Activated naive CD4-positive, alpha-beta T cell treated with anti-CD3 and anti-CD28 coated beads, Interleukin-2, amount 50 U/mL, for 72 hours (primary cell): ENCODE measurements around the gene WDR7. TPM values are rescaled to one million over a fixed set of nuclear protein-coding genes. Genes with fewer than 3 reads are reported as not detected.

ENCODE experiments used
- ATAC-seq, 2 donors: fragments of 150-1000 bp; cut with Tn5 transposase; 2 replicates each; pipeline ENCODE4 v1.10.0; 2021; ENCODE audit warnings: mild to moderate bottlenecking in 2 of 2, moderate library complexity in 2 of 2
- DNase-seq, 2 donors: peaks; one replicate each; pipeline ENCODE4 v3.0.0; 2021 to 2022; ENCODE audit warnings: low spot score in 2 of 2
- H3K27ac Mint-ChIP-seq, 2 donors: one replicate each; pipeline ENCODE4 v1.8.0; 2022; ENCODE audit warnings: mild to moderate bottlenecking in 2 of 2, mixed read lengths in 2 of 2
- H3K36me3 Mint-ChIP-seq, 2 donors: one replicate each; pipeline ENCODE4 v1.8.0; 2022; ENCODE audit warnings: mixed read lengths in 2 of 2
- H3K9me3 Mint-ChIP-seq, 2 donors: one replicate each; pipeline ENCODE4 v1.8.0; 2022; ENCODE audit warnings: mixed read lengths in 2 of 2
- total RNA-seq, 2 donors: library from RNA; stranded (reverse); gene quantifications; one replicate each; pipeline ENCODE4 v1.2.3, GENCODE V29; 2022

WDR7 gene
- total RNA-seq, 2 donors from 2014 or later = 21.9 to 33.7 TPM

GRCh38 chr18:56739731-56740130 is 88.6 kb downstream of the WDR7 start:
- no peaks in the 10 kb centered on the region for H3K9me3 Mint-ChIP-seq
- ATAC-seq = no peak
- H3K27ac Mint-ChIP-seq = no peak overlapping the region
- no peak for DNase-seq
- H3K36me3 Mint-ChIP-seq = peaks cover 0 to 15% of the 10 kb centered on the region in 2 donors

GRCh38 chr18:56740645-56741044 is 89.5 kb downstream of the WDR7 start:
- Mint-ChIP-seq H3K9me3 (no peaks in the 10 kb centered on the region), H3K36me3 (peaks cover 0 to 7% of the 10 kb centered on the region in 2 donors), H3K27ac (no peak overlapping the region)
- no peak for DNase-seq
- ATAC-seq = no peak

- DNase-seq (no peak), ATAC-seq (no peak)
- H3K36me3 Mint-ChIP-seq = peaks cover 0 to 2% of the 10 kb centered on the region in 2 donors
- no peaks in the 10 kb centered on the region for H3K9me3 Mint-ChIP-seq
- H3K27ac Mint-ChIP-seq = no peak overlapping the region
These were observed 90.5 kb downstream of the WDR7 start for GRCh38 chr18:56741685-56742084.

DNA sequence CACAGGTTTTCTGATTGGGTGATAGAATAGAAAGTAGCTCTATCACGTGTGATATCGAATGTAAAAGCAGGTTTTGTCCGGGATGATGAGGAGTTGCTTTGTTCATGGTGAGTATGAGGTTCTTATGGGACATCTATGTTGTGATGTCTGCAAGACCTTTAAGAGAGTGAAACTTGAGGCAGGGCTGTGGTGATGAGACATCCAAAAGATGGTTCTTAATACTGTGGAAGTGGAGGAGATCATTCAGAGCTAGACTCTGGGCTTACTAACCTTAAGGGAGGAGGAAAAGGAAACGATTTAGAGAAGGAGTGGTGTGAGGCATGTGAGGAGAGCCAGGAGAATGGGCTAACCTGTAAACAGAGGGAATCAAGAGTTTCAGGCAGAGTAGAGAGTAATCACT is 92.0 kb downstream of the WDR7 start:
- peak; percentile 46 to 68 for ATAC-seq
- H3K36me3 Mint-ChIP-seq = no peaks in the 10 kb centered on the region

GRCh38 chr18:56747032-56747658 is 96.0 kb downstream of the WDR7 start:
- ATAC-seq = peak; percentile 72 to 80
- DNase-seq = no peak
- Mint-ChIP-seq H3K36me3 (no peaks in the 10 kb centered on the region), H3K27ac (peak overlapping the region; percentile 75 to 78), H3K9me3 (no peaks in the 10 kb centered on the region)

More for the DNA sequence above, 92.0 kb downstream of the WDR7 start:
- Mint-ChIP-seq H3K27ac (no peak overlapping the region), H3K9me3 (no peaks in the 10 kb centered on the region)
- DNase-seq = no peak

GRCh38 chr18:56747857-56748256 is 96.7 kb downstream of the WDR7 start:
- no peaks in the 10 kb centered on the region for H3K36me3 Mint-ChIP-seq
- peak overlapping the region in 1 of 2 donors; percentile 75 for H3K27ac Mint-ChIP-seq
- no peak for DNase-seq
- no peak for ATAC-seq
- no peaks in the 10 kb centered on the region for H3K9me3 Mint-ChIP-seq

GRCh38 chr18:56748698-56749268 is 97.6 kb downstream of the WDR7 start:
- no peak for ATAC-seq
- no peaks in the 10 kb centered on the region for H3K9me3 Mint-ChIP-seq
- DNase-seq = no peak
- H3K36me3 Mint-ChIP-seq = no peaks in the 10 kb centered on the region
- no peak overlapping the region for H3K27ac Mint-ChIP-seq

DNA sequence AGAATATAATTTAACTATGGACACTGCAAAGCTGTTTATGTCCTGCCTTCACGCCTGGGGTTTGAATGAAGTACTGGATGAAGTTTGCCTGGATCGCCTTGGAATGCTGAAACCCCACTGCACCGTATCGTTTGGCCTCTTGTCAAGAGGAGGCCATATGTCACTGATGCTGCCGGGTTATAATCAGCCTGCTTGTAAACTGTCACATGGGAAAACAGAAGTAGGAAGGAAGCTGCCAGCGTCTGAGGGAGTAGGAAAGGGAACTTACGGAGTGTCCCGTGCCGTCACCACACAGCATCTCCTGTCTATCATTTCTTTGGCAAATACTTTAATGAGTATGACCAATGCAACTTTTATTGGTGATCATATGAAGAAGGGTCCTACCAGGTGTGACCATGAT is 105.8 kb downstream of the WDR7 start:
- H3K36me3 Mint-ChIP-seq = peaks cover 0 to 7% of the 10 kb centered on the region in 2 donors
- H3K27ac Mint-ChIP-seq = no peak overlapping the region
- ATAC-seq = no peak

DNA sequence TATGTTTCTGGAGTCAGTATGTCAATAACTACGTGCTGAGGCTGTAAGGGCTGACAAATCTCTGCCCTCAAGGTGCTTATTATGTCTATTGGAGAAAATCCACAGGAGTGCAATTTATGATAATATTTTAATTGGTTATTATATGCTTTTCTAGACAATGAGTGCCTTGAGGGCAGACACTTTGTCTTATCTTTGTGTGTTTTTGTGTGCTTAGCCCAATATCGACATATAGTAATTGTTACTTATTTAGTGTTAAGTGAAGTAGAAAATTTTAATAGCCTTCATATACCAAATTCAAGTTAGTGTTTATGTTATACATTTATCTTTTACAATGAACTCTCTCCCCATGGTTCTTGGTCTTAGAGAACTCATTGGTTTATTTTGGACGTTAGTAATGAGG is 118.9 kb downstream of the WDR7 start:
- Mint-ChIP-seq H3K9me3 (no peaks in the 10 kb centered on the region), H3K27ac (no peak overlapping the region), H3K36me3 (peaks cover 0 to 6% of the 10 kb centered on the region in 2 donors)
- ATAC-seq = no peak
- DNase-seq = no peak

More for the DNA sequence above, 105.8 kb downstream of the WDR7 start:
- no peak for DNase-seq
- H3K9me3 Mint-ChIP-seq = no peaks in the 10 kb centered on the region

GRCh38 chr18:56770873-56771272 is 119.7 kb downstream of the WDR7 start:
- DNase-seq = no peak
- H3K27ac Mint-ChIP-seq = no peak overlapping the region
- H3K9me3 Mint-ChIP-seq = no peaks in the 10 kb centered on the region
- no peak for ATAC-seq
- peaks cover 0 to 6% of the 10 kb centered on the region in 2 donors for H3K36me3 Mint-ChIP-seq

GRCh38 chr18:56775701-56776100 is 124.5 kb downstream of the WDR7 start:
- DNase-seq (no peak), ATAC-seq (no peak)
- no peaks in the 10 kb centered on the region for H3K9me3 Mint-ChIP-seq
- H3K36me3 Mint-ChIP-seq = no peaks in the 10 kb centered on the region
- H3K27ac Mint-ChIP-seq = no peak overlapping the region

- no peaks in the 10 kb centered on the region for H3K9me3 Mint-ChIP-seq
These were observed 136.2 kb downstream of the WDR7 start for GRCh38 chr18:56787390-56787789.

DNA sequence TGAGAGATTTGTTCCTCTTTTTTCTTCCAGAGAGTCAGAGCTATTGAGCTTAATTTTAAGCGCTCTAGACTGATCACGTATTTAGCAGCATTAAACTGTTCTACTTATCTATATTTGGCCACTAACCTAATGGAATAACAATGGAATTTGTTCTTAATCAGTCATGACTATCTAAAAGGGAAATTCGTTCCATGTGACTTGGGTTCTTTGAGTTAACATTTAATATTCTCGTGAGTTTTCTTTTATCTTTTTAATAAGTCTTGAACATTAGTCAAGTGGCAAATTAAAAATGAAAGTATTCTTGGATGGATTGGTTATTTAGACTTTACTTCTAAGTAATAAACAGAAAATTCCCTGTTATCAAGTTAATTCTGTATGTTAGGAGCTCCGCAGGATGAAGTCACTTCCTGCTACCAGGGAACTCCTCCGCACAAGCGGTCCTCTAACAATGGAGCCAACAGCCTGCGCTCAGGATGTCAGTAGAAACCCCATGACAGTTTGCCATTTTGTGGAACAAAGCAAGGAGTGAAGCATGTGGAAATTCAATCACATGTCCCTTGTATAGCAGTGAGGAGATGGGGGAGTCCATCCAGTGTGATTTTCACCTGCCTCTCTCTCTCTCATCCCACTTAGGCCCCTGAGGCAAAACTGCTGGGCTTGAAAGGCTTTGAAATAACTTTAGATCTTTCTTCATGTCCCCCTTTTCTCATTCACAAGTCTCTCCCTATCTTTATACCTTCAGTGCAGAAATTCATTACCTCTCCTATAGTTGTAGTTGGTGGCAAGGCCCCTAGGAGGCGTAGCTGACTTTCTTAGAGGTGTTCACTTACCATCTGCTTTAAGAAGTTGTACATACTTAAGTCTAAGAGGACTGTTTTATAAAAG is 138.1 kb downstream of the WDR7 start:
- DNase-seq (peak in 1 of 2 donors; percentile 31), ATAC-seq (peak in 1 of 2 donors; percentile 51)
- Mint-ChIP-seq H3K27ac (no peak overlapping the region), H3K9me3 (no peaks in the 10 kb centered on the region), H3K36me3 (no peaks in the 10 kb centered on the region)

More at GRCh38 chr18:56787390-56787789, 136.2 kb downstream of the WDR7 start:
- DNase-seq (no peak), ATAC-seq (no peak)
- Mint-ChIP-seq H3K36me3 (no peaks in the 10 kb centered on the region), H3K27ac (no peak overlapping the region)

- no peaks in the 10 kb centered on the region for H3K9me3 Mint-ChIP-seq
- no peaks in the 10 kb centered on the region for H3K36me3 Mint-ChIP-seq
- DNase-seq = no peak
- no peak overlapping the region for H3K27ac Mint-ChIP-seq
- no peak for ATAC-seq
These were observed 138.7 kb downstream of the WDR7 start for GRCh38 chr18:56789889-56790180.

DNA sequence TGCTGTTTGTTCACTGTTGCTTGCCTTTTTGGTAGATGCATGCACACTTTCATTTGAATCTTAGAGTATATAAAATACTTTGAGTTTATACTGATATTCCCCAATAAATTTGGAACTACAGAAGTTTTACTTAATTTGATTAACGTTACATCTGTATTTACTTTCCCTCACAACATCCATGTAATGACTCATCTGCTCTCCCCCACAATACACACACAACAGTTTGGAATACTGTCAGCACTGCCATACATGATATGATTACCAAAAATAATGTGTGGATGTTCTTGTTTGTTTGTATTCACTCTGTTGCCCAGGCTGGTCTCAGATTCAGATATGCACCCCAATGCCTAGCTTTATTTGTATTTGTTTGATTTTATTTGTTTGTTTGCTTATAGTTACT is 144.2 kb downstream of the WDR7 start:
- no peak for ATAC-seq
- H3K27ac Mint-ChIP-seq = no peak overlapping the region
- H3K9me3 Mint-ChIP-seq = no peaks in the 10 kb centered on the region

DNA sequence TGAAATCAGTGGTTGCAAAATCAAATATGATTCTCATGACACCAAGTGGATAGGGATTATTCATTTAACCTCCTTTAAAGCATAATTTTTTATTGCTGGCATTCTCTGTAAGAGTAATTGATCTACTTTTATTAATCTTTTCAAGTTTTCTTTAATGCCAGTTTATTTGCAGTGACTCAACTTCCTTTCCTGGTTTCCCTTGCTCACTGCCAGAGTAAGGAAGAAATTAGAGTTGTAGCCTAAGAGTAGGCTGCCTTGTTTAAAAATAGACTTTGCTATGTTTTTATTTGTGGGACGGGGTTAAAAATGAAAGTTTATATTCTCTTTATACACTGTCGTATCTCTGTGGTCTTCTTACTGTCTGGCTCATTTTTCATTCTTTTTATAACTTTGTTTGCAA is 148.6 kb downstream of the WDR7 start:
- ATAC-seq (no peak), DNase-seq (no peak)

More for the DNA sequence above, 144.2 kb downstream of the WDR7 start:
- DNase-seq = no peak
- no peaks in the 10 kb centered on the region for H3K36me3 Mint-ChIP-seq

DNA sequence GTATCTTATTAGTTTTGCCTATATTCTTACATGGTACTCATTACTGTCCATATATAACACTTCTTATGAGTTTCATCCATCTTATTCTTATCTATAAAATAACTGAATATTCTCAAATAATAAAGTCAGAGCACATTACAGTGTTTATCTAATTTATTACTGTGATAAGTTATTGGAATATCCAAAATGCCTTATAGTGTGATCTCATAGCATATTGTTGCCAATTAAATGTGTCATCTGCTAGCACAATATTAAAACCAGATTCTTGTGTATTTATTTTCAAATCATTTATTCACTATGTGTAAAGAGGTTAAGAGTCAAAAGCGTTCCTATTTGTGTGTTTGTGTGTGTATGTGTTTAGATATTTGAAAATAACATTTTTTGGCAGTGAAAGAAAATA is 151.9 kb downstream of the WDR7 start:
- Mint-ChIP-seq H3K27ac (no peak overlapping the region), H3K36me3 (no peaks in the 10 kb centered on the region), H3K9me3 (no peaks in the 10 kb centered on the region)
- ATAC-seq = no peak
- DNase-seq = no peak

More for the DNA sequence above, 148.6 kb downstream of the WDR7 start:
- Mint-ChIP-seq H3K9me3 (no peaks in the 10 kb centered on the region), H3K27ac (no peak overlapping the region), H3K36me3 (no peaks in the 10 kb centered on the region)
